A673 (cell line): Measurements from ENCODE around the gene SYCN.

ENCODE experiments used
- EZH2 ChIP-seq: fragments of 200-600 bp; sonication (generic); IDR thresholded peaks from 2 replicates; pipeline ENCODE4 v1.6.1; 2017; ENCODE audit warnings: borderline replicate concordance, low read depth, mild to moderate bottlenecking, mixed read lengths, antibody characterized with exemption, low read length; ENCODE audit not compliant: poor library complexity, severe bottlenecking
- TF ChIP-seq, protein P1 (sequence below): fragments of 300-800, 200-600 bp; sonication (generic); conservative IDR thresholded peaks from 2 replicates; pipeline ENCODE4 v1.5.1; 2017; ENCODE audit warnings: low read depth, mild to moderate bottlenecking, antibody characterized with exemption, low read length, moderate library complexity, mixed read lengths

GRCh38 chr19:39223703-39224279 lies 19.7 kb upstream of the SYCN start:
- TF ChIP-seq, protein P1, sequence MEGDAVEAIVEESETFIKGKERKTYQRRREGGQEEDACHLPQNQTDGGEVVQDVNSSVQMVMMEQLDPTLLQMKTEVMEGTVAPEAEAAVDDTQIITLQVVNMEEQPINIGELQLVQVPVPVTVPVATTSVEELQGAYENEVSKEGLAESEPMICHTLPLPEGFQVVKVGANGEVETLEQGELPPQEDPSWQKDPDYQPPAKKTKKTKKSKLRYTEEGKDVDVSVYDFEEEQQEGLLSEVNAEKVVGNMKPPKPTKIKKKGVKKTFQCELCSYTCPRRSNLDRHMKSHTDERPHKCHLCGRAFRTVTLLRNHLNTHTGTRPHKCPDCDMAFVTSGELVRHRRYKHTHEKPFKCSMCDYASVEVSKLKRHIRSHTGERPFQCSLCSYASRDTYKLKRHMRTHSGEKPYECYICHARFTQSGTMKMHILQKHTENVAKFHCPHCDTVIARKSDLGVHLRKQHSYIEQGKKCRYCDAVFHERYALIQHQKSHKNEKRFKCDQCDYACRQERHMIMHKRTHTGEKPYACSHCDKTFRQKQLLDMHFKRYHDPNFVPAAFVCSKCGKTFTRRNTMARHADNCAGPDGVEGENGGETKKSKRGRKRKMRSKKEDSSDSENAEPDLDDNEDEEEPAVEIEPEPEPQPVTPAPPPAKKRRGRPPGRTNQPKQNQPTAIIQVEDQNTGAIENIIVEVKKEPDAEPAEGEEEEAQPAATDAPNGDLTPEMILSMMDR: no peak
- no peak for TF ChIP-seq EZH2
